ENCODE measurements around the gene KRTAP13-3.

GRCh38 chr21:30408782-30409494 lies 16.8 kb downstream of the KRTAP13-3 start:
- TF ChIP-seq KDM1A (CRISPR knock-in tag; IDR thresholded peaks at IDR 0.05) (no peak), ARNT (IDR thresholded peaks at IDR 0.05) (no peak), USF2 (IDR thresholded peaks at IDR 0.05; ENCODE audit: low read depth, low read length) (no peak), USF2 (CRISPR knock-in tag; IDR thresholded peaks at IDR 0.05; ENCODE audit: borderline replicate concordance) (no peak)

Measured in HepG2 (cell line).